HG03432 (cell line): ENCODE results near the gene STXBP1.

Source experiments
- ATAC-seq: cut with Tn5 transposase; IDR thresholded peaks from one replicate; pipeline ENCODE4 v1.9.1; 2021; ENCODE audit warnings: mild to moderate bottlenecking, moderate library complexity; ENCODE audit not compliant: unreplicated experiment

Gene STXBP1

DNA sequence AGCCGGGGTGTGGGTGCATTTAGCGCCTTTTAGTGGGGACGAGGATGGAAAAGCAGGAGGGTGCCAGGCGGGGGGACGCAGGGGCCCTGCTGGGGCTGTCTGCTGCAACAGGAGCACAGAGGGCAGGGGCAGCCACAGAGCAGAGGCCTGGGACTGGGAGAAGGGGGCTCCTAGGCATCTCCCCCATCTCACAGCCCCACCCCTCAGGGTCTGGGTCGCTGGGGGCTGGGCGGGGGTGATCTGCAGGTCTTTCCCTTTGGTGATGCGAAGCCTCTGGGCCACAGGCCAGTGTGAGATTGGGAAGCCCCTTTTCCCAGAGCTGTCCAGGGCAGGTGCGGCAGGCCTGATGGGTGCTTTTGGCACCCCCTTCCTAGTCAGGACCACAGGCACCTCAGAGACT, 118.2 kb downstream of the STXBP1 start:
- ATAC-seq = no peak

- ATAC-seq = no peak
Measured at GRCh38 chr9:127730799-127731410, 118.8 kb downstream of the STXBP1 start.

- no peak for ATAC-seq
Measured at GRCh38 chr9:127731938-127732337, 119.9 kb downstream of the STXBP1 start.

GRCh38 chr9:127732444-127732843, 120.4 kb downstream of the STXBP1 start:
- ATAC-seq = no peak

- ATAC-seq = no peak
Measured at GRCh38 chr9:127733614-127734013, 121.5 kb downstream of the STXBP1 start.

DNA sequence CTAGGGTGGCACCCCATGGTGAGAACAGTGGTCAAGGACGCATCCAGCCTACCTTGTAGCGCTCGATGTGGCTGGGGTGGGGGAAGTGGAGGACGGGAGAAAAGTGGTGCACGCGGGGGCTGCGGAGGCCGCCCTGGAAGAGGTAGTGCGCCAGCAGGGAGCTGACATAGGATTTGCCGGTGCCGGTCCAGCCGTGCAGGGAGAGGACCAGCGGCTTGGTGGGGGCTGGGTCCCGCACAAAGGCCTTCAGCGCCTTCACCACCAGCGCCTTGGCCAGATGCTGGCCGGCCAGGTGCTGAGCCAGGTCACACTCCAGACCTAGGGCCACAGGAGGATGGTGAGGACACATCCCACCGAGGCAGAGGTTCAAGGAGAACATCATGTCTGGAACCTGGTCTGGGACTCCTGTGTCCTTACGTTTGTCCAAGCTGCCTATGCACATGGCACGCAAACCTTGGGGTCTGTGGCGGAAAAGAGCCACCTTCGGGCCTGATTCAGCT, 122.2 kb downstream of the STXBP1 start:
- no peak for ATAC-seq

GRCh38 chr9:127734747-127735529, 122.9 kb downstream of the STXBP1 start, which contains the start of gene TOR2A:
Gene TOR2A, minus strand, starts transcription at chr9:127735294. Its CDS starts 24 bp downstream, at chr9:127735270.
- ATAC-seq = peak; percentile 86

DNA sequence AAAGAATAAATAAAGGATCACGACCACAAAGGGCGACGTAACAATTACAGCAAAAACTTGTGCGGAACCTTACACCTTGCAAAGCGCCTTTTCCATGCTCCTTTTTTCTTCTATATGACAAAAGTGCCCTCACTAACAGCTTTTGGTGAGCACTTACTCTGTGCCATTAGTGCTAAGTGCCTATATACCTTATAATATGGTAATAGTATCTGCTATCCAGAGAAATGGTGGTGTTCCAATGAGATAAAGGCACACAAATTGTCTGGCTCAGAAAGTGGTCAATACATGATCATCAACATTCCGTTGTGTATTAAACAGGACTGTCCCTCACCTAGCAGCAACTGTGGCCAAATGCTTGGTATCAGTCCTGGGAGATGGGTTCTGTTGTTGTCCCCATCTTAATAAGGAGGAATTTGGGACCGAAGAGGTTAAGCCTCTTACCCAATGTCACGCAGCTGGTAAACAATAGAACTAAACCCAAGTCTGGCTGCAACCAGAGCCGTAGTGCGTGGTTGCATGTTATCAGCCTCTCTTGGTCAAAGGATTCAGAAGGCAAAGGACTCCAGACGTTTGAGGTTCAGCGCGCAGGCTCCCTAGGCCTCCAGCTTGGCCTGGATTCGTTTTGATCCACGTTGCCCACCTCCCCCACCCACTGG, 123.6 kb downstream of the STXBP1 start:
- ATAC-seq = no peak

DNA sequence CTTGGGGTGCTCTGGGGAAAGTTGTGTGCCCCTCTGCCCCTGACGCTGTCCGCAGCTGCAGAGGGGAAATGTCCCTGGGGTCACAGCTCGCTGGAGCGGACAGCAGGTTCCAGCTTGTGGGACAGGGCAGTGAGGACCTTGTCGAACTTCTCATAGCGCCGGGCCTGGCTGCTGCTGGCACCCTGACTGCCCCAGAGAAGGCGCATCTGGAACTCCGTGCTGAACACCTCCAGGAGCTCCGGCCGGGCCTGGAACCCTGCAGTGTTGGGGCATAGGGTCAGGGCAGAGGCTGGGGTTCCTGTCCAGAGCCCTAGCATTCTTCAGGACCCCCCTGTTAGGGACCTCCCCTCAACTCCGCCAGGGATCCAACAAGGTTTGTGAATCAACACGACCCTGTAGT, 126.6 kb downstream of the STXBP1 start:
- ATAC-seq = no peak

DNA sequence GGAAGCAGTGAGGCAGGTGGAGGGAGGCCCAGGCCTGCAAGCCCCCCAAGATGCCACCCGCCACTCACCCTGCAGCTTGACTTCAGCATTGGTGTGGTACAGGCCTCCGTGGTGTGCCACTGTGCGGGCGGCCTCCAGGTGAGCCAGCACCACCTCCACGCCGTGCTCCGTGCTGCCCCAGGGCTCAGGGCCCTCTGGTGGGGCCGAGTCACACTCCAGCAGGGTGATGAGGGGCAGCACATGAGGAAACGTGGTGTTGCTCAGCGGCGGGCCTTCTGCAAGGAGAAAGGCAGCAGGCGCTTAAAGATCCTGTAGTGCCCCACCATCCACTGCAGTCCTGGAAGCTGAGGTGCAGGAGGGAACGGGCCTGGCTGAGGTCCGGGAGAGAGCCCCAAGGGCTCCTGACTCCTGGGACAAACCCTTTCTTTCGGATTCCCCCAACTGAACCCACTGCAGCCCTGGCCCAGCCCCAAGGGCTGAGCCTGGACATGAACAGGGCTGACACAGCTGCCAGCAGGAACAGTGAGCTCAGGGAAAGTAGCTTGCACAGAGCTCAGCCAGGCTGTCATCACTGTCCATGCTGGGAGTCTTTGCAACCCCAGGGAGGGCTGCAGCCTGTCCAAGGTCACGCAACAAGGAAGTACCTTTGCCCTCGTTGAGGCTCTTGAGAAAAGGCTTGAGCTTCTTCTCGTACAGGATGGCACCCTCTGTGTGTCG, 127.7 kb downstream of the STXBP1 start:
- no peak for ATAC-seq

- no peak for ATAC-seq
Measured at GRCh38 chr9:127741831-127742434, 129.9 kb downstream of the STXBP1 start.
